ENCODE measurements around the gene PTPRO. TPM values are rescaled to one million over a fixed set of nuclear protein-coding genes. Genes with fewer than 3 reads are reported as not detected.

The PTPRO gene
- total RNA-seq, 1 experiment from 2014 or later: 0.52 TPM

- no peak overlapping the region for H4K91ac ChIP-seq (ENCODE audit: insufficient read length, low read depth, low read length)
- Mint-ChIP-seq H3K4me1 (no peaks in the 10 kb centered on the region), H3K9me3 (no peaks in the 10 kb centered on the region), H3K4me3 (no peak overlapping the region), H3K27ac (no peak overlapping the region), H3K27me3 (ENCODE audit: low read depth) (no peaks in the 10 kb centered on the region), H3K36me3 (ENCODE audit: insufficient read depth in 1 of 3, low read depth in 3 of 3) (no peaks in the 10 kb centered on the region)
- H3K27ac ChIP-seq (ENCODE audit: insufficient read length, low read depth, low read length): no peak overlapping the region
- no peak overlapping the region for H2BK15ac ChIP-seq (ENCODE audit: low read depth, low read length)
- no peak for TF ChIP-seq CTCF (conservative IDR thresholded peaks at IDR 0.05)
- H3K4ac ChIP-seq (ENCODE audit: low read depth, low read length): no peak overlapping the region
- H2BK12ac ChIP-seq (ENCODE audit: insufficient read length, low read depth, low read length): no peak overlapping the region
- H3K9me3 ChIP-seq (ENCODE audit: control insufficient read depth, low read depth, low read length): no peaks in the 10 kb centered on the region
- no peak overlapping the region for H3K9ac ChIP-seq (ENCODE audit: extremely low read depth, insufficient read length, low read length)
- no peak overlapping the region for H3K4me2 ChIP-seq (ENCODE audit: insufficient read depth, insufficient read length, low read length)
- H2BK5ac ChIP-seq (ENCODE audit: insufficient read length, low read length): no peak overlapping the region
- H4K20me1 ChIP-seq (ENCODE audit: control insufficient read depth, insufficient read depth, insufficient read length): no peaks in the 10 kb centered on the region
- no peak overlapping the region for H3K18ac ChIP-seq (ENCODE audit: insufficient read length, low read depth, low read length)
- no peaks in the 10 kb centered on the region for H3K79me1 ChIP-seq (ENCODE audit: insufficient read depth, low read depth, low read length, poor library complexity, severe bottlenecking)
- no peak for DNase-seq
- no peak overlapping the region for H2AK5ac ChIP-seq (ENCODE audit: insufficient read length, low read length)
- H4K5ac ChIP-seq (ENCODE audit: insufficient read length, low read depth, low read length): no peak overlapping the region
- no CpG with 5 or more reads among the region's 4 CpGs for WGBS (ENCODE audit: extremely low coverage, insufficient read length, low lambda C conversion rate)
- no peak overlapping the region for H2AFZ ChIP-seq (ENCODE audit: low read length)
- H4K8ac ChIP-seq (replicated peaks; ENCODE audit: insufficient read length, low read depth, low read length): no peak overlapping the region
- no peaks in the 10 kb centered on the region for H3K79me2 ChIP-seq (ENCODE audit: insufficient read depth, low read length)
- no peak overlapping the region for H3K56ac ChIP-seq (ENCODE audit: insufficient read length, low read depth, low read length)
- H3K4me1 ChIP-seq (ENCODE audit: insufficient read depth, low read length): no peaks in the 10 kb centered on the region
- H3T11ph ChIP-seq (ENCODE audit: low read length): no peak overlapping the region
- no peaks in the 10 kb centered on the region for H3K27me3 ChIP-seq (ENCODE audit: insufficient read depth, low read length)
- no peak overlapping the region for H3K14ac ChIP-seq (ENCODE audit: insufficient read depth, low read length)
- no peaks in the 10 kb centered on the region for H3K23me2 ChIP-seq (ENCODE audit: insufficient read length, low read depth, low read length, poor library complexity, severe bottlenecking)
- no peak overlapping the region for H3K23ac ChIP-seq (ENCODE audit: insufficient read length, low read depth, low read length)
- no peak overlapping the region for H2BK120ac ChIP-seq (ENCODE audit: low read depth, low read length, poor library complexity, severe bottlenecking)
- H2BK20ac ChIP-seq (ENCODE audit: low read depth, low read length, poor library complexity, severe bottlenecking): no peak overlapping the region
Measured at GRCh38 chr12:15536446-15536845, 214.1 kb downstream of the PTPRO start.

Data from H9 (cell line).